Karpas-422 (cell line): ENCODE results near the gene LOXHD1. TPM values are rescaled to one million over a fixed set of nuclear protein-coding genes. Genes with fewer than 3 reads are reported as not detected.

ENCODE experiments used
- DNase-seq: peaks from one replicate; pipeline ENCODE4 v3.0.0-alpha.2; 2015
- H2AFZ ChIP-seq: fragments of 200-600 bp; sonication (generic); 2 replicates; pipeline ENCODE4 v1.6.1; 2014; ENCODE audit warnings: antibody characterized with exemption, low read length, mixed read lengths
- H3K27ac ChIP-seq: fragments of 200-600 bp; sonication (generic); 2 replicates; pipeline ENCODE4 v1.5.1; 2014; ENCODE audit warnings: mild to moderate bottlenecking, low read length, moderate library complexity
- H3K27me3 ChIP-seq: fragments of 200-600 bp; sonication (generic); 2 replicates; pipeline ENCODE4 v1.6.1; 2014; ENCODE audit warnings: low read length, mixed read lengths
- H3K36me3 ChIP-seq: fragments of 200-600 bp; sonication (generic); 2 replicates; pipeline ENCODE4 v1.6.1; 2014; ENCODE audit warnings: low read length, mixed read lengths; ENCODE audit not compliant: insufficient read depth
- H3K4me1 ChIP-seq: fragments of 200-600 bp; sonication (generic); 2 replicates; pipeline ENCODE4 v1.6.1; 2014; ENCODE audit warnings: mild to moderate bottlenecking, low read length, mixed read lengths
- H3K4me2 ChIP-seq: fragments of 200-600 bp; sonication (generic); 2 replicates; pipeline ENCODE4 v1.6.1; 2014; ENCODE audit warnings: low read length, low read depth, mild to moderate bottlenecking; ENCODE audit not compliant: poor library complexity, severe bottlenecking
- H3K4me3 ChIP-seq: fragments of 200-600 bp; sonication (generic); 2 replicates; pipeline ENCODE4 v1.5.1; 2014; ENCODE audit warnings: mild to moderate bottlenecking, antibody characterized with exemption, low read length, mixed read lengths
- H3K79me2 ChIP-seq: fragments of 200-600 bp; sonication (generic); 2 replicates; pipeline ENCODE4 v1.6.1; 2014; ENCODE audit warnings: mild to moderate bottlenecking, low read length, mixed read lengths
- H3K9ac ChIP-seq: fragments of 200-600 bp; sonication (generic); 2 replicates; pipeline ENCODE4 v1.6.0; 2014; ENCODE audit warnings: low read length
- H3K9me2 ChIP-seq: fragments of 200-600 bp; sonication (generic), shearing (Covaris generic); replicated peaks from 2 replicates; pipeline ENCODE4 v1.6.0; 2014; ENCODE audit warnings: mild to moderate bottlenecking, low read length, moderate library complexity; ENCODE audit not compliant: insufficient read depth
- H3K9me3 ChIP-seq: fragments of 300-700, 200-600 bp; sonication (generic); 2 replicates; pipeline ENCODE4 v1.6.1; 2014; ENCODE audit warnings: low read length, mixed read lengths
- H4K20me1 ChIP-seq: fragments of 200-600 bp; sonication (generic); 2 replicates; pipeline ENCODE4 v1.6.1; 2014; ENCODE audit warnings: mild to moderate bottlenecking, antibody characterized with exemption, low read length, low read depth; ENCODE audit not compliant: insufficient read depth
- total RNA-seq: library from RNA; depleted of rRNA; stranded (reverse); fragments of >200 nt; shearing (Covaris generic); gene quantifications from 2 replicates; pipeline ENCODE4 v1.2.3, GENCODE V29; 2014; ENCODE audit warnings: low replicate concordance

The LOXHD1 gene
- total RNA-seq, 1 experiment from 2014 or later: not detected

DNA sequence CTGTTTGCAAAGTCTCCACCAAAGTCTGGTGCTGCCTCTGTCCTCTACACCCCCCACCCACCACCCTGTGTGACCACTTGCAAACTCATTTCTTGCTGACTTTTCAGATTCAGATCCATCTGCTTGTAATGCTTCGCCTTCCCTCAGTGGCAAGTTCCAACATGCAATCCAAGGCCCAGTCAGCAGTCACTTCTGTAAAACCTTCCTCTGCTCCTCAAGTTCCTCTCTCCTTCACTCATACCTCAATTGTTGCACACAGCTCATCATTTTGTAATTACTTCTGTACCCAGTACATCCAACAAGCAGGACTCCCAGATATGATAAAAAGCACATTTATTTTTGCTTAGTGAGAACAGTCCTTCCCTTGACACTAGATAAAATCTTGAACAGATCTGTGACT lies 6.5 kb upstream of the LOXHD1 start:
- DNase-seq: no peak
- no peak overlapping the region for H3K4me2 ChIP-seq
- H2AFZ ChIP-seq: no peak overlapping the region
- H4K20me1 ChIP-seq: no peaks in the 10 kb centered on the region
- no peaks in the 10 kb centered on the region for H3K9me2 ChIP-seq
- H3K36me3 ChIP-seq: no peaks in the 10 kb centered on the region
- no peak overlapping the region for H3K9ac ChIP-seq
- peaks cover 8% of the 10 kb centered on the region for H3K4me1 ChIP-seq
- no peak overlapping the region for H3K27ac ChIP-seq
- H3K27me3 ChIP-seq: no peaks in the 10 kb centered on the region
- no peaks in the 10 kb centered on the region for H3K79me2 ChIP-seq
- H3K4me3 ChIP-seq: no peak overlapping the region
- no peaks in the 10 kb centered on the region for H3K9me3 ChIP-seq

GRCh38 chr18:46660957-46661749 lies 4.1 kb upstream of the LOXHD1 start:
- H3K4me3 ChIP-seq: no peak overlapping the region
- peaks cover 8% of the 10 kb centered on the region for H3K4me1 ChIP-seq
- no peak overlapping the region for H3K27ac ChIP-seq
- no peaks in the 10 kb centered on the region for H3K79me2 ChIP-seq
- H3K4me2 ChIP-seq: no peak overlapping the region
- H3K9me3 ChIP-seq: no peaks in the 10 kb centered on the region
- no peaks in the 10 kb centered on the region for H3K27me3 ChIP-seq
- DNase-seq: peak; percentile 49
- H3K9ac ChIP-seq: no peak overlapping the region
- no peaks in the 10 kb centered on the region for H3K36me3 ChIP-seq
- H4K20me1 ChIP-seq: no peaks in the 10 kb centered on the region
- no peaks in the 10 kb centered on the region for H3K9me2 ChIP-seq
- no peak overlapping the region for H2AFZ ChIP-seq

DNA sequence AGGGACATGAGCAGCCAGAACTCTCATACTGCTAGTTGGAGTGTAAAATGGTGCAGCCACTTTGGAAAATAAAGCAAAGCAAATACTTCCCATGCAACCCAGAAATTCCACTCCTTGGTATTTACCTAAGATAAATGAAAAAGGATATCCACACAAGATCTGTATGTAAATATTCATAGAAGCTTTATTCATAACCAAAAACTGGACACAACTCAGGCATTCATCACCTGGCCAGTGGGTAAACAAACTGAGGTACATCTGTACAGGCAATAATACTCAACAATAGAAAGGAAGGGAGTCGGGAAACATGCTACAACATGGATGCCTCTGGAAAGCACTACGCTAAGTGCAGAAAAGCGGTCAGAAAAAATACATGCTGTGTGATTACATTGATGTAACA lies 2.5 kb upstream of the LOXHD1 start:
- H3K27ac ChIP-seq: no peak overlapping the region
- H3K9ac ChIP-seq: no peak overlapping the region
- no peaks in the 10 kb centered on the region for H3K9me2 ChIP-seq
- peaks cover 8% of the 10 kb centered on the region for H3K4me1 ChIP-seq
- H3K9me3 ChIP-seq: no peaks in the 10 kb centered on the region
- no peak overlapping the region for H3K4me2 ChIP-seq
- no peaks in the 10 kb centered on the region for H3K36me3 ChIP-seq
- no peaks in the 10 kb centered on the region for H3K27me3 ChIP-seq
- H3K79me2 ChIP-seq: no peaks in the 10 kb centered on the region
- DNase-seq: no peak
- H3K4me3 ChIP-seq: no peak overlapping the region
- no peak overlapping the region for H2AFZ ChIP-seq
- no peaks in the 10 kb centered on the region for H4K20me1 ChIP-seq

GRCh38 chr18:46656326-46657114 lies 500 bp downstream of the LOXHD1 start:
- no peaks in the 10 kb centered on the region for H3K9me3 ChIP-seq
- no peak overlapping the region for H2AFZ ChIP-seq
- no peak overlapping the region for H3K27ac ChIP-seq
- no peaks in the 10 kb centered on the region for H4K20me1 ChIP-seq
- H3K27me3 ChIP-seq: no peaks in the 10 kb centered on the region
- no peak overlapping the region for H3K9ac ChIP-seq
- H3K4me1 ChIP-seq: no peaks in the 10 kb centered on the region
- H3K4me3 ChIP-seq: no peak overlapping the region
- no peak overlapping the region for H3K4me2 ChIP-seq
- H3K36me3 ChIP-seq: no peaks in the 10 kb centered on the region
- no peaks in the 10 kb centered on the region for H3K9me2 ChIP-seq
- no peaks in the 10 kb centered on the region for H3K79me2 ChIP-seq
- DNase-seq: no peak

DNA sequence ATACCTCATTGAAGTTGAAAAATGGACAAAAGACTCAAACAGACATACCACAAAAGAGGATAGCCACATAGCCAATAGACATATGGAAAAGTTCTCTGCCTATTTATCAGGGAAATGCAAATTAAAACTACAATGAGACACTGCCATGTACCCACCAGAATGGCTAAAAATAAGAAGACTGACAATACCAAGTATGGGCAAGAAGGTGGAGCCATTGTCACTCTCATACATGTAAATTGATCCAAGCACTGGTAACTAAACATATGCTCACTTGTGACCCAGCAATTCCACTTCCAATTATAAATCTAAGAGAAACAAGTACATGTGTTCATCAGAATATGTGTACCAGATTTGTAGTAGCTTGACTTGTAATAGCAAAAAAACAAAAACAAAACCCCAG lies 4.6 kb downstream of the LOXHD1 start:
- H3K9ac ChIP-seq: no peak overlapping the region
- no peaks in the 10 kb centered on the region for H4K20me1 ChIP-seq
- H3K79me2 ChIP-seq: no peaks in the 10 kb centered on the region
- H3K27me3 ChIP-seq: no peaks in the 10 kb centered on the region
- H3K4me2 ChIP-seq: no peak overlapping the region
- no peak overlapping the region for H3K27ac ChIP-seq
- H3K9me2 ChIP-seq: no peaks in the 10 kb centered on the region
- H3K9me3 ChIP-seq: no peaks in the 10 kb centered on the region
- DNase-seq: no peak
- H2AFZ ChIP-seq: no peak overlapping the region
- H3K36me3 ChIP-seq: no peaks in the 10 kb centered on the region
- H3K4me3 ChIP-seq: no peak overlapping the region
- no peaks in the 10 kb centered on the region for H3K4me1 ChIP-seq

DNA sequence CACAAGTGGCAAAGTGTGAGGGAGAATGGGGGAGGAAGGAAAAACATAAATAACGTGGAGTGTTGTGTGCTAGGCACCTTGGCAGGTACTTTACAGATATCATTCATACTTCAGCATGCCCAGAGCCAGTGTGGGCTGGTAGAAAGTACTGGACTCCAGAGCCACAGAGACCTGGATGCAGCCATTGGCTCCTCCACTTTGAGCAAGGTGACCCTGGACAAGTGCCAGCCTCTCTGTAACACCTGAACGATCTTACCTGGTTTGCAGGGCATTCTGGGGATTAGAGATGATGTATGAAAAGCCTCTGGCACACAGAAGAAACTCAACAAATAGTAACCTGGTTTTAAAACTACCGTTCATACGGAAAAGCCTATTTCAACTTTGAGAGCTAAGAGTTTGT lies 6.3 kb downstream of the LOXHD1 start:
- no peaks in the 10 kb centered on the region for H3K36me3 ChIP-seq
- no peak for DNase-seq
- no peak overlapping the region for H2AFZ ChIP-seq
- H3K4me1 ChIP-seq: no peaks in the 10 kb centered on the region
- H3K4me3 ChIP-seq: no peak overlapping the region
- H3K9me3 ChIP-seq: no peaks in the 10 kb centered on the region
- H3K27ac ChIP-seq: no peak overlapping the region
- H3K9me2 ChIP-seq: no peaks in the 10 kb centered on the region
- H3K4me2 ChIP-seq: no peak overlapping the region
- no peak overlapping the region for H3K9ac ChIP-seq
- no peaks in the 10 kb centered on the region for H3K79me2 ChIP-seq
- no peaks in the 10 kb centered on the region for H3K27me3 ChIP-seq
- H4K20me1 ChIP-seq: no peaks in the 10 kb centered on the region

DNA sequence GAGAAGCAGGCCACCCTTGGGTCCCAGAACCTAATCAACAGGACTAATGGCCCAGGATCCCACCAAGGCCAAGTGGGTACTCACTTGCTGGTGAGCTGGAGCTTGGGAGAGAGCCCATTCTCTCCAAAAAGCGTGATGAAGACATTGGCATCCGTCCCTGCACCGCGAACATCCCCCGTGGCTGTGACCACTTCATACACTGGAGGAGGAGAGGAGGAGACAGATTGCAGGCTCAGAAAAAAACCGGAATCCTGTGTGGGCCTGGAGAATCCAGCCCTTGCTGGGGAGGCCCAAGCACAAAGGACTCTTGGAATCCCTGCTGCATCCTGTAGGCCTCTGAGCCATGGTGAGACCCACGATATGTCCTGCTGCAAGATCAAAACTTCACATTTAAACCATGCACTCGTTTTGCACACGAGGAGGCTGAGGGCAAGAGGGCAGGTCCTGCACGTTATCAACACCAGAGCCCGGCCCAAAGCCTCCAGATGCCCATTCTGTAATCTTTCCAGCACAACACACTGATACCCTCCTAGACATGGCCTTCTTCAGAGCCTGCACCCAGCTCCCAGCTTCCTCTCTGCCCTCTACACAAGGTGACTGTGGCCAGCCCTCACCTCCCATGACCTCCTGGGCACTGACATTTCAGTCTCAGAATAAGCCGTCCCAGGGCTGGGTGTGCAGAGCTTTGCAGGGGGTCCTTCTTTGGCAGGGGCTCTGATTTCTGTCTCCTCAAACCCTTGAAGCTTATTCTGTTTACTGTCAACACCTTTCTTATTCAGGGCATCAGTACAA lies 7.8 kb downstream of the LOXHD1 start:
- Histone ChIP-seq H3K27ac (no peak overlapping the region), H3K79me2 (no peaks in the 10 kb centered on the region), H2AFZ (no peak overlapping the region), H3K9ac (no peak overlapping the region), H4K20me1 (no peaks in the 10 kb centered on the region), H3K4me3 (no peak overlapping the region), H3K27me3 (no peaks in the 10 kb centered on the region), H3K9me3 (no peaks in the 10 kb centered on the region), H3K9me2 (no peaks in the 10 kb centered on the region), H3K4me1 (no peaks in the 10 kb centered on the region), H3K4me2 (no peak overlapping the region), H3K36me3 (no peaks in the 10 kb centered on the region)
- DNase-seq: no peak

GRCh38 chr18:46646468-46646867 lies 10.6 kb downstream of the LOXHD1 start:
- Histone ChIP-seq H3K9me3 (no peaks in the 10 kb centered on the region), H3K9me2 (no peaks in the 10 kb centered on the region)

More at GRCh38 chr18:46646468-46646867, 10.6 kb downstream of the LOXHD1 start:
- no peaks in the 10 kb centered on the region for H3K4me1 ChIP-seq
- no peaks in the 10 kb centered on the region for H3K79me2 ChIP-seq
- H4K20me1 ChIP-seq: no peaks in the 10 kb centered on the region
- H2AFZ ChIP-seq: no peak overlapping the region
- H3K4me3 ChIP-seq: no peak overlapping the region
- H3K36me3 ChIP-seq: no peaks in the 10 kb centered on the region
- no peak overlapping the region for H3K27ac ChIP-seq
- no peak for DNase-seq
- H3K9ac ChIP-seq: no peak overlapping the region
- H3K27me3 ChIP-seq: no peaks in the 10 kb centered on the region
- H3K4me2 ChIP-seq: no peak overlapping the region
